Ovary (tissue), 10 donors: ENCODE data around the gene PHKA1. TPM values are rescaled to one million over a fixed set of nuclear protein-coding genes. Genes with fewer than 3 reads are reported as not detected.
"Not testable (repeated sequence)": the region's sequence is repeated elsewhere in the genome, so short reads cannot be mapped to it uniquely, and the experiment has no call there.

Experiments
- DNase-seq, 5 donors: peaks; one replicate each; pipeline ENCODE4 v3.0.0-alpha.2; 2019 to 2020
- H3K27ac ChIP-seq, 2 donors: fragments of 200-600 bp; one replicate each; pipeline versions ENCODE4 v1.5.1 to v1.8.0; 2019 to 2022
- H3K27me3 ChIP-seq: fragments of 200-600 bp; one replicate; pipeline ENCODE4 v1.8.0; 2022
- H3K36me3 ChIP-seq: fragments of 200-600 bp; sonication (generic); one replicate; pipeline ENCODE4 v1.5.1; 2019
- H3K4me1 ChIP-seq: one replicate; pipeline ENCODE4 v1.8.1; 2013; ENCODE audit warnings: mild to moderate bottlenecking, moderate library complexity; ENCODE audit not compliant: insufficient read depth
- H3K4me3 ChIP-seq: fragments of 200-600 bp; sonication (generic); one replicate; pipeline ENCODE4 v1.5.1; 2017
- H3K9me3 ChIP-seq, 2 donors: fragments of 200-600 bp in 1 of 2; sonication (generic) in 1 of 2; one replicate each; pipeline versions ENCODE4 v1.5.1 to v1.8.1; 2013 to 2019; ENCODE audit warnings: mild to moderate bottlenecking in 1 of 2, moderate library complexity in 1 of 2
- EP300 ChIP-seq: sonication (generic); formaldehyde crosslinking; IDR thresholded peaks from one replicate; pipeline ENCODE4 v1.6.1; 2017; ENCODE audit warnings: antibody characterized with exemption
- POLR2A ChIP-seq: fragments of 450-650 bp; IDR thresholded peaks from one replicate; pipeline ENCODE4 v1.6.1; 2017; ENCODE audit warnings: antibody characterized with exemption, mild to moderate bottlenecking, moderate library complexity
- WGBS, 3 donors: extraction: QIAGEN DNeasy Blood & Tissue Kit in 1 of 3; methylation state at CpG; one replicate each; pipeline versions ENCODE4 v1.1.5 to v1.1.7; 2013 to 2017; 5-methylcytosine and 5-hydroxymethylcytosine counted together
- intact Hi-C, 4 donors: fragments of 100-400 bp; cut with DNase I; formaldehyde crosslinking; loops; one replicate each; pipeline versions ENCODE4 v1.11.0 to v1.15.1; 2022 to 2023
- long read RNA-seq, 3 donors: library from polyadenylated mRNA in 2 of 3; unstranded in 2 of 3; transcript quantifications; one replicate each; pipeline ENCODE4 v2.0.0 and lab custom pipeline, GENCODE V29; 2021 to 2026
- polyA plus RNA-seq, 2 donors: library from polyadenylated mRNA; stranded (reverse); fragments of 200-250 nt in 1 of 2; fragments of 350-450 nt in 1 of 2; fragmentation: Illumina TruSeq in 1 of 2; extraction: RNeasy Lipid Tissue Mini Kit (QIAGEN cat#74804) in 1 of 2; gene quantifications; one replicate each; pipeline ENCODE4 v1.2.3, GENCODE V29; 2013 to 2014
- total RNA-seq, 7 donors: library from RNA; depleted of rRNA in 2 of 7; stranded (reverse); fragments of >200 nt in 2 of 7; fragmentation: NEBNext Ultra II Directional in 3 of 7; extraction: Animal tissue kit (Norgen Biotek cat#: 25700) in 3 of 7; gene quantifications; one replicate each; pipeline versions ENCODE4 v1.1.0 to v1.2.4, GENCODE V29; 2016 to 2023
- TF ChIP-seq, protein P1 (sequence below), 3 donors: fragments of 450-650 bp in 2 of 3; fragments of 200-600 bp in 1 of 3; IDR thresholded peaks; one replicate each; pipeline versions ENCODE4 v1.5.1 to v1.8.0; 2016 to 2022; ENCODE audit warnings: antibody characterized with exemption in 3 of 3, mild to moderate bottlenecking in 1 of 3
- donor health status: DM: no; HTN: no; CAD: no; lungs with moderate emphysema.
- donor health status: DM: no; HTN: no; CAD: no.
- donor health status: Bipolar disorder and iron deficiency.
- donor health status: DM: yes; HTN: yes; CAD: no.
- donor health status: DM: no; HTN: no; CAD: no.
- donor health status: DM: yes; HTN: yes; CAD: no.

Gene PHKA1
- total RNA-seq: 10 to 100 TPM in 4 of 7 donors, 1 to 10 TPM in 3; 7.5 to 14.8 (median 10.1) TPM
- polyA plus RNA-seq: 1 to 10 TPM; 4.6 to 7.5 TPM
- long read RNA-seq, donor 1, partial matches to known transcripts: 12 of 14 reads
- long read RNA-seq, donor 1, other reads (novel, unspliced or antisense): 2 of 14 reads
- long read RNA-seq, donor 2, full-length matches to known transcripts: 1 of 1 reads
- long read RNA-seq, donor 2, partial matches to known transcripts: 0 of 1 reads
- long read RNA-seq, donor 2, other reads (novel, unspliced or antisense): 0 of 1 reads
- long read RNA-seq, donor 3, full-length matches to known transcripts: 8 of 19 reads
- long read RNA-seq, donor 3, partial matches to known transcripts: 7 of 19 reads
- long read RNA-seq, donor 3, other reads (novel, unspliced or antisense): 4 of 19 reads

DNA sequence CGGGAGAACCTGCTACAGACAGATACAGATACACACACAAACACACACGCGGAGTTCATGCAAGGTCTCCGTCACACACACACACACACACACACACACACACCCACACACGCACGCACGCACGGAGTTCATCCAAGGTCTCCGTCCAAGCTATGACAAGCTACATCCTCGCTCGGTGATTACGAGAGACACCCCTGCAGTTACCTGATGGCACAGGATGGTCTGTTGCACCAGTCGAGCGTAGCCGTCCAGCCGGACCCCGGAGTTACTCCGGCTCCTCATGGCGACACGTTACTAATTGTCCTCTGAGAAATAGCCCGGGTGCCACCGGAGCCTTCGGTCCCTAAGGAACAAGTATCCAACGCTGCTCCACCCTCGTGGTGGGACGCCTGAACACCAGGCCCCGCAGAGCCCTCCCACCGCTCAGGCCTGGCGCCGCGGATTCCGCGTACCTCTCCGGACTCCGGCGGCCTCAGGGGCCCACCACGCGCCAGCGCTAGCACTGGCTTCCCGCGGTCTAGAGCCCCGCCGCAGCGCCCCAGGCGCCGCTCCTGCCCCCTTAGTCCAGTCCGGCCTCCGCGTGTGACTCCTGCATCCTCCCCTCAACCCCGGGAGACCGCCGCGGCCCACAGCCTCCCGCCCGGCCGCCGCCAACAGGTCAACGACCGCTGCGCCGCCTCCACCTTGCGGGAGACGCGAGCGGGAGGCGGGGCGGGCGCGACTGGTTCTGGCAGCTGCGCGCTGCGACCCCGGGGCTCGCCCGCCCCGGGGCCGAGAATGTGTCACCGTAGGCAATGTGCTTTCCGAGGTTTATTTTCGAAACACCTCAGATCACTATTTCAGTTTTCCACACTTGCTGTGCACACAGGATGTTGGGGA, at the start of gene PHKA1:
PHKA1 (minus strand) TSS at position 708 of the 879 bp plus-strand sequence; CDS start at position 282, 426 bp downstream.
- H3K4me1 ChIP-seq, intact Hi-C loops: not testable (repeated sequence)

DNA sequence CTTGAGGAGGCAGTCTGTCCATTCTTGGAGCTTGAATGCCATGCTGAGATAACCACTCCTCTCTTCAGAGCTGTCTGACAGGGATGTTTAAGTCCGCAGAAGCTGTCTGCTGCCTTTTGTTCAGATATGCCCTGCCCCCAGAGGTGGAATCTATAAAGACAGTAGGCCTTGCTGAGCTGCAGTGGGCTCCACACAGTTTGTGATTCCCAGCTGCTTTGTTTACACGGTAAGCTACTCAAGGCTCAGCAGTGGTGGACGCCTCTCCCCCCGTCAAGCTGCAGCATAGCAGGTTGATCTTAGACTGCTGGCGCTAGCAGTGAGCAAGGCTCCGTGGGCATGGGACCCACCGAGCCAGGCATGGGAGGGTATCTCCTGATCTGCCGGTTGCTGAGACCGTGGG, 46.3 kb upstream of the PHKA1 start:
- H3K4me1 ChIP-seq, H3K27ac ChIP-seq, H3K4me3 ChIP-seq, DNase-seq, H3K27me3 ChIP-seq, H3K9me3 ChIP-seq, H3K36me3 ChIP-seq, intact Hi-C loops: not testable (repeated sequence)
- WGBS, 3 donors: no CpG with 5 or more reads among the region's 9 CpGs

More for the DNA sequence above, at the start of gene PHKA1:
- H3K4me3 ChIP-seq: peak within 1 kb of the TSS; percentile 33
- H3K27ac ChIP-seq: peak within 1 kb of the TSS; percentile 44 to 95
- DNase-seq: peak; percentile 58 to 73 (median 59)
- not testable (repeated sequence) for H3K27me3 ChIP-seq, H3K36me3 ChIP-seq, H3K9me3 ChIP-seq
- 34 to 42% (median 36%) methylated on average over 68 to 80 of the region's 80 CpGs for WGBS, 3 donors

DNA sequence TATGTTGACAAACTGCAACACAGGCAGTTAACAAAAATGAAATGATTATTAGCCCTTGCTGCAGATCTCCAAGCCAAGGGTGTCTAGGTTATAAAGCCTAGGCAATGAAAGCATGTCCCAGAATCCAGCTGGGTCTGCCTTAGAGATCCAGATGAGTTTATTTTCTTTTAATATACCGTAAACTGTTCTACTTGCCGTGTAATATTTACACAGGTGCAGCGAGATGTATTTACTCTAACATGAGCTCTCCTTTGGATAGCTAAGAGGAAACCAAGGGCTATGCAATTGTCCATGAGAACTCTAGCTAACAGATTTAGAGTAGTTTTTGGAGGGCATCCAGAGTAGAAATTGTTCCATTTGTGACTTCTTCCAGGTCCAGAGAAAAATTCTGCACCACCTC, 34.4 kb upstream of the PHKA1 start:
- H3K4me1 ChIP-seq, DNase-seq, H3K9me3 ChIP-seq, H3K27ac ChIP-seq, H3K4me3 ChIP-seq, H3K36me3 ChIP-seq, H3K27me3 ChIP-seq, intact Hi-C loops: not testable (repeated sequence)
- WGBS, 3 donors: no CpG with 5 or more reads among the region's 3 CpGs

DNA sequence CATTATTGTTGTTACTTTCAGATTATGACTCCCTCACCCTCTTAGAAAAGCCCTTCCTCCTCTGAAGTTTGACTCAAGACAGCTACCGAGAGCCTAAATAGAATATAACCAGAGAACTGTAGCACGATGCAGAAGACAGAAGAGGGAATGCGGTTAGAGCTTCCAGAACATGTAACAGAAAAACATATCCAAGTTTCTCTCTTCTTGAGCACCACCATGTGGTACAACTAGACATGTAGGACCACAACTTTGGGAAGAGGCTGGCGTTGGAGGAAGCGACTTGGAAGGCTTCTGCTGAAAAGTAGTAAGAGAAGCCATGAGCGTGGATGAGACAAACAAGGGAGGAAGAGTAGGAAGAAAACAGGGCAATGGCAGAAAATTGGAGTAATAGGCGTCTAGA, 31.4 kb upstream of the PHKA1 start:
- H3K27ac ChIP-seq, intact Hi-C loops, H3K9me3 ChIP-seq, H3K27me3 ChIP-seq, DNase-seq, H3K36me3 ChIP-seq, H3K4me3 ChIP-seq, H3K4me1 ChIP-seq: not testable (repeated sequence)
- WGBS, 3 donors: no CpG with 5 or more reads among the region's 7 CpGs

DNA sequence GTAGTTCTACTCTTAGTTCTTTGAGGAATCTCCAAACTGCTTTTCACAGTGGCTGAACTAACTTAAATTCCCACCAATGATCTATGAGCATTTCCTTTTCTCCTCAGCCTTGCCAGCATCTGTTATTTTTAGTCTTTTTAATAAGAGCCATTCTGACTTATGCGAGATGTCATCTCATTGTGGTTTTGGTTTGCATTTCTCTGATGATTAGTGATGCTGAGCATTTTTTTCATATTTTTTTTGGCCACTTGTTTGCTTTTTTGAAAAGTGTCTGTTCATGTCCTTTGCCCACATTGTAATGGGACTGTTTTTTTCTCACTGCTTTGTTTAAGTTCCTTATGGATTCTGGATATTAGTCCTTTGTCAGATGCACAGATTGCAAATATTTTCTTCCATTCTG, 21.5 kb upstream of the PHKA1 start:
- Histone ChIP-seq H3K4me3 (no peak overlapping the region), H3K4me1 (no peaks in the 10 kb centered on the region), H3K27ac (no peak overlapping the region), H3K9me3 (no peaks in the 10 kb centered on the region), H3K36me3 (no peaks in the 10 kb centered on the region), H3K27me3 (no peaks in the 10 kb centered on the region)
- WGBS, 3 donors: 82 to 94% (median 84%) methylated on average over 1 of the region's 1 CpG
- DNase-seq: no peak
- TF ChIP-seq POLR2A (no peak), EP300 (no peak)
- TF ChIP-seq, protein P1, sequence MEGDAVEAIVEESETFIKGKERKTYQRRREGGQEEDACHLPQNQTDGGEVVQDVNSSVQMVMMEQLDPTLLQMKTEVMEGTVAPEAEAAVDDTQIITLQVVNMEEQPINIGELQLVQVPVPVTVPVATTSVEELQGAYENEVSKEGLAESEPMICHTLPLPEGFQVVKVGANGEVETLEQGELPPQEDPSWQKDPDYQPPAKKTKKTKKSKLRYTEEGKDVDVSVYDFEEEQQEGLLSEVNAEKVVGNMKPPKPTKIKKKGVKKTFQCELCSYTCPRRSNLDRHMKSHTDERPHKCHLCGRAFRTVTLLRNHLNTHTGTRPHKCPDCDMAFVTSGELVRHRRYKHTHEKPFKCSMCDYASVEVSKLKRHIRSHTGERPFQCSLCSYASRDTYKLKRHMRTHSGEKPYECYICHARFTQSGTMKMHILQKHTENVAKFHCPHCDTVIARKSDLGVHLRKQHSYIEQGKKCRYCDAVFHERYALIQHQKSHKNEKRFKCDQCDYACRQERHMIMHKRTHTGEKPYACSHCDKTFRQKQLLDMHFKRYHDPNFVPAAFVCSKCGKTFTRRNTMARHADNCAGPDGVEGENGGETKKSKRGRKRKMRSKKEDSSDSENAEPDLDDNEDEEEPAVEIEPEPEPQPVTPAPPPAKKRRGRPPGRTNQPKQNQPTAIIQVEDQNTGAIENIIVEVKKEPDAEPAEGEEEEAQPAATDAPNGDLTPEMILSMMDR (IDR thresholded peaks at IDR 0.05): no peak
- intact Hi-C loops: no loop called here

DNA sequence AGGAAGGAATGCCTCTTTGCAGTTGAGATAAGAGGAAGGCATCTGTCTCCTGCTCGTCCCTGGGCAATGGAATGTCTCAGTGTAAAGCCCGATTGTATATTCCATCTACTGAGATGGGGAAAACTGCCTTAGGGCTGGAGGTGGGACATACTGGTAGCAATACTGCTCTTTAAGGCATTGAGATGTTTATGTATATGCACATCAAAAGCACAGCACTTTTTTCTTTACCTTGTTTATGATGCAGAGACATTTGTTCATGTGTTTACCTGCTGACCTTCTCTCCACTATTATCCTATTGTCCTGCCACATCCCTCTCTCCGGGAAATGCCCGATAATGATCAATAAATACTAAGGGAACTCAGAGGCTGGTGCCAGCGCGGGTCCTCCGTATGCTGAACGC, 19.5 kb upstream of the PHKA1 start:
- 52 to 67% (median 57%) methylated on average over 8 of the region's 8 CpGs for WGBS, 3 donors
- H3K9me3 ChIP-seq, DNase-seq, H3K4me3 ChIP-seq, intact Hi-C loops, H3K27ac ChIP-seq, H3K27me3 ChIP-seq, H3K36me3 ChIP-seq, H3K4me1 ChIP-seq: not testable (repeated sequence)

DNA sequence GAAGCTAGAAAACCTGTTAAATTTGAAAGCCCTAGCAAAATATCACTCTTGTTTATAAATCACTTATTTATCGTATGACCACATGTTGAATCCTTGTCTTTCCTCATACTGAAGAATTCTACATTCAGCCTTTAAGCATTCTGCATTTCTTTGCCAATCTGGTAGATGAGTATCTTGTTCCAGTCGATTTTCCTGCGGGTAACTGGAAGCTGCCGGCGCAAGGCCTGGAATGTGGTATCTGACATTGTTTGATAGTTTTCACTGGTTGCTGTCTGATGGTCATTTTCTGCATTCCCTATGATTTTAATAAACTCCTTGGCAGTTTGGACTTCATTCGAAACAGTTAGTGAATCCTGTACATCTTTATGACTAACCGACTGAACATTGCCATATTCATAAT, 13.7 kb upstream of the PHKA1 start:
- Histone ChIP-seq H3K9me3 (no peaks in the 10 kb centered on the region), H3K36me3 (no peaks in the 10 kb centered on the region), H3K27me3 (no peaks in the 10 kb centered on the region), H3K4me1 (no peaks in the 10 kb centered on the region), H3K27ac (no peak overlapping the region), H3K4me3 (no peak overlapping the region)
- no peak for DNase-seq
- WGBS, 3 donors: 82 to 85% (median 83%) methylated on average over 7 of the region's 7 CpGs
- TF ChIP-seq, protein P1 (IDR thresholded peaks at IDR 0.05): no peak
- TF ChIP-seq EP300 (no peak), POLR2A (no peak)
- intact Hi-C loops: no loop called here
